HG03432 (cell line): ENCODE results near the gene TSPAN33.
"Not testable (repeated sequence)": the region's sequence is repeated elsewhere in the genome, so short reads cannot be mapped to it uniquely, and the experiment has no call there.

ENCODE experiments used
- ATAC-seq: cut with Tn5 transposase; IDR thresholded peaks from one replicate; pipeline ENCODE4 v1.9.1; 2021; ENCODE audit warnings: mild to moderate bottlenecking, moderate library complexity; ENCODE audit not compliant: unreplicated experiment

The TSPAN33 gene

DNA sequence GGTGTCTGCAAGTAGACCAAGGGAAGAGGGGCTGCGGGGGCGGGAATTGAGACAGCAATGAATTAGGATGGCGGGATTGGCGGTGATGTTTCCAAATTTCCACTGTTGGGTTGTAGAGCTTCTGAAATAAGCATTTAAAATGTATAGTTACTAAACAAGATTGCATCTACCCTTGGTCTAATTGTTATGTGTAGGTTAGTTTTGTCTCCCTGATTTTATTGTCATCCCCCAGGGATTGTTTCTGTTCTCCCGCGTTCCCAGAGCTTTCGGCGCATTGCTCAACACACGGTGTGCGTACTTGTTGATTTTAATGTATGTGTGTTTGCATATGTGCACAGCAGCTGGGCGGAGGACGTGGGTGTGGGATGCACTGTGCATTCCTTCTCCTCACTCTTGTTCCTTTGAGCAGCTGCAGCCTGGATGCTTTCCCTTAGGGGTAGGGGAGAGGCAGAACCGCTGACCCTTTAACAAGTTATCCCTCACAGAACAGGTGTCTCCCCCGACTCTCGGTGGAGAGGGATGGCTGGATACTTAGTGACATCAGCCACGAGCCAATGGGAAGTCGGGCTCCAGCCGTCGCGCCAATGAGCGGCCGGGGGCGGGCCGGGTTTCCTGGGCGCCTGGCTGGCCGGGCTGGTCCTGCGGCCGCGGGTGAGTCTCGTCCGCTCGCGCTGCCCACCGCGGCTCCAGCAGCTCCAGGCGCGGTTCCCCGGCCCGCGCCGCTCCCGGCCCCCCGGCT, at the start of gene TSPAN33:
Gene TSPAN33 (plus strand): TSS at position 613 of the 739 bp plus-strand sequence. CDS start 274 bp downstream, outside the sequence.
- peak; percentile 79 for ATAC-seq

DNA sequence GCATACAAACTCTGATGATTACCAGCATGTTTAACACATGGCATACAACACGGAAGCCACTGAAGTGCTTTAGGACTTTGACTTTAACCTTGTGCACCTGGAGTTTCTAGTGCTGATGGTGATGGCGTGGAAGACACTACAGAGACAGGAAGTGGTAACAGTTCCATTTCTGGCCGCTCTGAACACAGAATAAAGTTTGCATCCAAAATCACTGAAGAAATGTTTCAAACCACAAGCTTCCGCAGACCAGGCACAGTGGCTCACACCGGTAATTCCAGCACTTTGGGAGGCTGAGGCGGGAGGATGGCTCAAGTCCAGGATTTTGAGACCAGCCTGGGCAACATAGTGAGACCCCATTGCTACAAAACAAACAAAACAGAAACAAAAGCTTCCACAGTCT, 49.2 kb upstream of the TSPAN33 start:
- ATAC-seq, result peak; percentile 79

DNA sequence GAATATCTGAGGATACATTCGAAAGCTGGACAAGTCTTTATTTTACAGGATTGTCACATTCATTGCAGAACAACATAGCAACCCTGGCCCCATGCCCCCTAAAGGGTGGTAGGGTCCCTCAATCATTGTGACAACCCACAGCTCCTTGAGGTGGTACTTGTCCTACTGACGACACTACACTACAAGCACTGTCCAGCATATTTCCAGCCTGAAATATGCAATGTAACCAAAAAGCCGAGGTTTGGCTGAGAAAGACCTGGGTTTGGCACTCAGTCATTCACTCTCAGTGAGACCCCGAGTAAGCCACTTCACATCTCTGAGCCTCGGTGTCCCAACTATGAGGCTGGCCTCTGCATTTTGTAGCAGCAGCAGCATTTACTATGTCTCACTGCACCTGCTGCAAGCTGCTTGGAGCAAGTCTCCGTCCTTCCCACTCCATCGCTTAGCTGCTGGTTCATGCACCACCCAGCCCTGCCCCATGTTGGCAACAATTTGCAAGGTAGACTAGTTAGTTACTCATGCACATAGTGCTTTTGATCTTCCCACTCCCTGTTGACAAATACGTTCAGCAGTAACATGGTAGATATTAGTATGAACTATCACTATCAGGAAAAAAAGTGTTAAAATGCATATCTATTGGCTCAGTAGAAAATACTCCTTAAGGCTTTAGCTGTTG, 46.0 kb upstream of the TSPAN33 start:
- ATAC-seq, result no peak

DNA sequence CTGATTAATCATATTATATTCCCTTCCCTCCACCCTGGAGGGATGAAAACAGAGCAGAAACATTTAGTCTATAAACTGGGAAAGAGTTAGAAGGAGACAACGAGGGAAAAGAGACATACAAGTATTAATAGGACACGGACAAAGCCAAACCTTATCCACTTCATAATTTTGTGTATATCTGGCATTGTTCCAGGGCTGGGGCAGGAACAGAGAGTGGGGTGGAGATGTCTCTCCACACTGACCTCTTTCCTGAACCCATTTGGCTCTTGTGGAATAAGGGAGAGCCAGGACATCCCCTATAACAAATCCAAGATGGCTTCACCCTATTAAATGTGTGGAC, 43.7 kb upstream of the TSPAN33 start:
- ATAC-seq, result no peak

- ATAC-seq, result no peak
These were observed 42.8 kb upstream of the TSPAN33 start for GRCh38 chr7:129101746-129102145.

GRCh38 chr7:129103561-129104324, 40.8 kb upstream of the TSPAN33 start:
- ATAC-seq, result no peak

GRCh38 chr7:129108581-129108980, 35.9 kb upstream of the TSPAN33 start:
- ATAC-seq, result no peak

- no peak for ATAC-seq
These were observed 34.1 kb upstream of the TSPAN33 start for GRCh38 chr7:129110258-129110981.

- no peak for ATAC-seq
These were observed 33.5 kb upstream of the TSPAN33 start for GRCh38 chr7:129110982-129111376.

DNA sequence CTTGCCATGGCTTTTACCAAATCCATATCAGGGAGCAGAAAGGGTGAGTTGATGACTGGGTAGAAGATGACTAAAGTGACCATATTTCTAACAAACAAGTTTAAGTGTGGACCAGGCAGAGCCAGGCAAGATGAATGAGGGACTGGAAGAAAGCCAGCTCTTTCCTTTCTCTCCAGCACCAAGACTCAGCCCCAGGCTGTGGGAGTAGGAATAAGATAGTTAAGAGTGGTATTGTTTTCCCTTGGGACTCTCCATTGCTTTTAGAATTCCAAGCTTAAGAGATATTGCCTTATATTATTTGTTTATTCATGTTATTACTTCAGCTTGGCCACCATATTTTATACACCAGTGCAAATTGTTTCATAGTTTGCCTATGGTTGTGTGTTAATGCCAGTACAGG, 28.8 kb upstream of the TSPAN33 start:
- no peak for ATAC-seq

DNA sequence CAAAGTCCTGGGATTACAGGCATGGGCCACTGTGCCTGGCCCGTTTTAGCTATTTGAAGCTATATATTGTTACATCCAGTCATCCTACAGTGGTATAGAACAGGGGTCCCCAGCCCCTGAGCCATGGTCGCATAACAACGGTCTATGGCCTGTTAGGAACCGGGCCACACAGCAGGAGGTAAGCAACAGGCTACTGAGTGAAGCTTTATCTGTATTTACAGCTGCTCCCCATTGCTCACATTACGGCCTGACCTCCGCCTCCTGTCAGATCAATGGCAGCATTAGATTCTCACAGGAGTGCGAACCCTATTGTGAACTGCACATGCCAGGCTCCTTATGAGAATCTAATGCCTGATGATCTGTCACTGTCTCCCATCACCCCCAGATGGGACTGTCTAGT, 26.3 kb upstream of the TSPAN33 start:
- no peak for ATAC-seq

- no peak for ATAC-seq
These were observed 25.5 kb upstream of the TSPAN33 start for GRCh38 chr7:129118976-129119375.

DNA sequence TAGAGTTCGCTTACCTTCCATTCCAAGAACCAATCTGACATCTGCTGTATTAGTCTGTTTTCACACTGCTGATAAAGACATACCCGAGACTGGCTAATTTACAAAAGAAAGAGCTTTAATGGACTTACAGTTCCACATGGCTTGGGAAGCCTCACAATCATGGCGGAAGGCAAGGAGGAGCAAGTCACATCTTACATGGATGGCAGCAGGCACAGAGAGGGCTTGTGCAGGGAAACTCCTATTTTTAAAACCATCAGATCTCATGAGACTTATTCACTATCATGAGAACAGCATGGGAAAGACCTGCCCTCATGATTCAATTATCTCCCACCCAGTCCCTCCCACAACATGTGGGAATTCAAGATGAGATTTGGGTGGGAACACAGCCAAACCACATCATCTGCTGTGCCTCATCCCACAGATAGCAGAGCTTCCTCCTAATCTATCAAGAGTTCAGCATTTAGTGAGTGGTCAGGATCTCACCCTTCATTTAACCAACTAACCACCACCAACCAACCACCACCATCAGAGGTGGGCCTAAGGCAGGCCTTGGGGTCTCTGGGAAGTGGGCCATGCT, 22.9 kb upstream of the TSPAN33 start:
- not testable (repeated sequence) for ATAC-seq

DNA sequence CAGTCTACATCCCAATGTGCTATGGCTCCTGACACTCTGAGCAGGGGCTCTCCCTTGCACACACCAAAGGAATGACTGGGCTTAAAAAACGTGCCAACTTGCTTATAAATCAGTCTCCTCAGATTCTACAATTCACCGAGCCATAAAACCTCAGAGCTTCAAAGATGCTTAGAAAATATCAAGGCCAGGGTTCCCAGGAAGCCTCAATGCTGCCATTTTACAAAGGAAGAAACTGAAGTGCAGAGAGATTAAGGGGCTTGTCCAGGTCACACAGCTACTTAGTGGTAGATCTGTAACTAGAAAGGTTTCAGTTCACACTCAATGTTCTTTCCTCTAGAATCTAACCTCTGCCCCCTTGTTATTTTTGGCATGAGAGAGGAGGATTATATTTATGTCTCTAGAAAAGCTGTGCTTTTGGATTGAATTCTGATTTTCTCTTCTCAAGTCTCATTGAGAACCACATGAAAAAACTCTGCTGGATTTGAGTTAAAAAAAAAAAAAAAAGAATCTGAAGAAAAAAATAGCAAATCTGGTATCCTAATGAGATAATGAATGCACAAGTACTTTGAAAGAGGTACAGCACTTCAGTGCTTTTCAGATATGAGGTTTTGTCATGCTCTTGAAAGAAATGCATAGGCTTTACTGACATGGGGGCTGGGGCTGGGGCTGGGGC, 22.3 kb upstream of the TSPAN33 start:
- peak; percentile 55 for ATAC-seq

GRCh38 chr7:129122751-129123509, 21.6 kb upstream of the TSPAN33 start:
- peak; percentile 77 for ATAC-seq

- ATAC-seq, result no peak
These were observed 21.0 kb upstream of the TSPAN33 start for GRCh38 chr7:129123510-129123857.

GRCh38 chr7:129126314-129126713, 18.2 kb upstream of the TSPAN33 start:
- ATAC-seq, result no peak

DNA sequence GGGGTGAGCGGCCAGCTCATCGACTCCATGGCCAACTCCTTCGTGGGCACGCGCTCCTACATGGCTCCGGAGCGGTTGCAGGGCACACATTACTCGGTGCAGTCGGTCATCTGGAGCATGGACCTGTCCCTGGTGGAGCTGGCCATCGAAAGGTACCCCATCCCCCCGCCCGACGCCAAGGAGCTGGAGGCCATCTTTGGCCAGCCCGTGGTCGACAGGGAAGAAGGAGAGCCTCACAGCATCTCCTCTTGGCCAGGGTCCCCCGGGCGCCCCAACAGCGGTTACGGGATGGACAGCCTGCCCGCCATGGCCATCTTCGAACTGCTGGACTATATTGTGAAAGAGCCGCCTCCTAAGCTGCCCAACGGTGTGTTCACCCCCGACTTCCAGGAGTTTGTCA, 17.4 kb upstream of the TSPAN33 start:
- no peak for ATAC-seq

- no peak for ATAC-seq
These were observed 16.9 kb upstream of the TSPAN33 start for GRCh38 chr7:129127601-129128000.
